ENCODE data around the gene AADACL2. TPM values are rescaled to one million over a fixed set of nuclear protein-coding genes. Genes with fewer than 3 reads are reported as not detected.
"Not testable (repeated sequence)": the region's sequence is repeated elsewhere in the genome, so short reads cannot be mapped to it uniquely, and the experiment has no call there.

AADACL2 gene
- total and polyA plus RNA-seq, 2 of the 4 experiments (the other 2 are of a cell fraction): not detected

GRCh38 chr3:151790763-151791162 is 57.0 kb downstream of the AADACL2 start:
- intact Hi-C loops (cut with micrococcal nuclease); H2BK15ac ChIP-seq (ENCODE audit: low read depth, low read length); CTCF ChIA-PET; H2BK5ac ChIP-seq (ENCODE audit: low read depth, low read length, poor library complexity, severe bottlenecking); H3K36me3 ChIP-seq (ENCODE audit: control insufficient read depth, insufficient read depth, low read length); DNase-seq; H3K79me1 ChIP-seq (ENCODE audit: low read depth in 1 of 2, low read length in 2 of 2); H2BK120ac ChIP-seq (ENCODE audit: low read depth, low read length); H3K4ac ChIP-seq (ENCODE audit: low read depth, low read length); H2AK9ac ChIP-seq (replicated peaks; ENCODE audit: low read depth, low read length, poor library complexity); H3K14ac ChIP-seq (replicated peaks; ENCODE audit: low read depth, low read length); H3K27me3 ChIP-seq (ENCODE audit: control insufficient read depth, insufficient read depth, low read length); H4K20me1 ChIP-seq (ENCODE audit: insufficient read depth, low read length); H3K4me3 ChIP-seq (ENCODE audit: insufficient read depth, low read depth, low read length); H2AK5ac ChIP-seq (ENCODE audit: low read depth, low read length); H4K5ac ChIP-seq (ENCODE audit: low read depth, low read length); H3K9me1 ChIP-seq (ENCODE audit: insufficient read depth, low read length); H3K4me2 ChIP-seq (ENCODE audit: low read depth, low read length); H4K8ac ChIP-seq (ENCODE audit: low read depth in 2 of 2, low read length in 2 of 2); H2BK20ac ChIP-seq (ENCODE audit: low read depth, low read length); POLR2A ChIA-PET (ENCODE audit: unreplicated experiment); dilution Hi-C loops (cut with HindIII; ENCODE audit: low sequenced_read_pairs, unreplicated experiment); H3K9me3 ChIP-seq (ENCODE audit: control insufficient read depth, insufficient read depth, low read length); H3K9ac ChIP-seq (ENCODE audit: low read depth, low read length); H3K18ac ChIP-seq (ENCODE audit: low read depth, low read length); H3K56ac ChIP-seq (ENCODE audit: extremely low read depth, insufficient read depth, low read length); H3K4me1 ChIP-seq (ENCODE audit: control insufficient read depth, insufficient read depth, low read length); H3K23ac ChIP-seq (ENCODE audit: low read depth, low read length); H2AFZ ChIP-seq (replicated peaks; ENCODE audit: low read length, poor library complexity); H4K91ac ChIP-seq (ENCODE audit: insufficient read depth, low read depth, low read length); in situ Hi-C loops (cut with MboI; ENCODE audit: low sequenced_read_pairs); ATAC-seq (ENCODE audit: low read depth); H3K27ac ChIP-seq (ENCODE audit: insufficient read depth, low read length); BruUV-seq (replicated peaks): not testable (repeated sequence)
- no CpG with 5 or more reads among the region's 2 CpGs for WGBS, 2 experiments (ENCODE audit: extremely low coverage in 2 of 2, insufficient read length in 1 of 2)
